ENCODE data around the gene WDR1.

The WDR1 gene

DNA sequence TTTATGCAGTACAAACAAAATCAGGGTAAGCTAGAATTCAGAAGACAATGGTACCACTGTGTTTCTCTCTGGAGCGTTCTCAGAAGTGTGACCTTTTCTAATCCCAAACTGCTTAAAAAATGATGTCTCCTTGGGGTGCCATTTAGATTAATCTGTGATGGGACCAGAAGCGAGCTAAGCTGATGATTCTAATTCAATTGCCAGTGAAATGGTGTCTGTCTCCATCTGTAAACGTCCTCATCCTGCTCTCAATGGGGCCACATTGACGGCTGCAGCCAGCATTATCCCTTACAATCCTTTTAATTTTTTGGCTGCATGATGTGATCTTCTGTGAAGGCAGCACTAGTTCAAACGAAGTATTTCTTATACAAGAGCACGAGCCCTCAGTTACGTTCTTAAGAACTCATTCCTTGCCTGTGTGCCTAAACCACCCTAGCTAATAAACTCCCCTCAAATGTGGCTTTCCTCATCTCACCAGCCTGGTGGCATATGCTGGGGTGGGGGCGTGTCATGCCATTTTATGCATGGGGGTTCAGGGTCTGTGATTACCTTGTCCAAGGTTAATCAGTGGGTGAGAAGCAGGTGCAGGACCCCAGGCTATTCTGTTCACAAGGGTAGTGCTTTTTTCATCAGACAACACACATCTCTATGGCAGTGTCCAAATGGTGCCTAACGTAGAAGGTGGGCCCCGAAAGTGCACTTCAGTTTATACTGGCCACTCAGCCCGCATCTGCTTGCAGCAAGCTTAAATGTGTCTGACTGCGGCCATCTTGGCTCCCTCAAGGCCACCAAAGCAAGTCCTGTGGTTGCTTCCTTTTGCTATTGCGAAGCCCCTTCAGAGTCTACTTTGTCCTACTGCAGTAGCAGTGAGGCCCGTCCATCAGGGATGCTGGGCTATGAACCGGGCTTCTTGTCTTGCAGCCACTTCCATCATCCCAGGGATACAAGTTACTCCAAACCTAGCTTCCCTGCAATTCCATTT is 49.6 kb downstream of the WDR1 start:
- no peak for DNase-seq

GRCh38 chr4:10066206-10066605 is 50.4 kb downstream of the WDR1 start:
- no peak for DNase-seq

GRCh38 chr4:10063544-10064300 is 52.9 kb downstream of the WDR1 start:
- DNase-seq, result peak; percentile 52

GRCh38 chr4:10061650-10062415 is 54.8 kb downstream of the WDR1 start:
- DNase-seq, result peak; percentile 25

GRCh38 chr4:10058371-10058770 is 58.2 kb downstream of the WDR1 start:
- no peak for DNase-seq

GRCh38 chr4:10057023-10057395 is 59.6 kb downstream of the WDR1 start:
- DNase-seq, result no peak

DNA sequence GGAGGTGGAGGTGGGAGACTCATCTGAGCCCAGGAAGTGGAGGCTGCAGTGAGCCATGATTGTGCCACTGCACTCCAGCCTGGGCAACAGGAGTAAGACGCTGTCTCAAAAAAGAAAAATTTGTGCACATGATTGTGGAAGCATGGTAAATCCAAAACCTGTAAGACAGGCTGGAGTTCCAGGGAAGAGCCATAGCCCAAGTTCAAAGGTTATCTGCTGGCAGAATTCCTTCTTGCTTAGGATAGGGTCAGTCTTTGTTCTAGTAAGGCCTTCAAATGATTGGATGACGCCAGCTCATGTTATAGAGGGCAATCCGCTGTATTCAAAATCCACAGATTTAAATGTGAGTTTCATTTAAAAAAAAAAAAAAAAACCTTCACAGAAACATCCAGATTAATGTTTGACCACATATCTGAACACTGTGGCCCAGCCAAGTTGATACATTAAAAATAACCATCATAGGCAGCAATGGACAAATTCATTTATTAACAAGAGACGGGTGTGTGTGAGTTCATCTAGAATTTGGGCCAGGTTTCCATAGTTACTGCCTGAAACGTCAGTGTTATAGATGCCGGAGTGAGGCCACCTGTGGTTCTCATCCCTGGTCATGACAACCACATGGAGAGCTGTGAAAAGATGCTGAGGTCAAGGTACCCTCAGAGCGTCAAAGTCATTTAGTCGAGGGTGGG is 60.1 kb downstream of the WDR1 start:
- no peak for DNase-seq

- DNase-seq, result no peak
These were observed 60.7 kb downstream of the WDR1 start for GRCh38 chr4:10055871-10056270.

GRCh38 chr4:10054571-10055041 is 62.0 kb downstream of the WDR1 start:
- no peak for DNase-seq

- no peak for DNase-seq
These were observed 62.8 kb downstream of the WDR1 start for GRCh38 chr4:10053635-10054453.

DNA sequence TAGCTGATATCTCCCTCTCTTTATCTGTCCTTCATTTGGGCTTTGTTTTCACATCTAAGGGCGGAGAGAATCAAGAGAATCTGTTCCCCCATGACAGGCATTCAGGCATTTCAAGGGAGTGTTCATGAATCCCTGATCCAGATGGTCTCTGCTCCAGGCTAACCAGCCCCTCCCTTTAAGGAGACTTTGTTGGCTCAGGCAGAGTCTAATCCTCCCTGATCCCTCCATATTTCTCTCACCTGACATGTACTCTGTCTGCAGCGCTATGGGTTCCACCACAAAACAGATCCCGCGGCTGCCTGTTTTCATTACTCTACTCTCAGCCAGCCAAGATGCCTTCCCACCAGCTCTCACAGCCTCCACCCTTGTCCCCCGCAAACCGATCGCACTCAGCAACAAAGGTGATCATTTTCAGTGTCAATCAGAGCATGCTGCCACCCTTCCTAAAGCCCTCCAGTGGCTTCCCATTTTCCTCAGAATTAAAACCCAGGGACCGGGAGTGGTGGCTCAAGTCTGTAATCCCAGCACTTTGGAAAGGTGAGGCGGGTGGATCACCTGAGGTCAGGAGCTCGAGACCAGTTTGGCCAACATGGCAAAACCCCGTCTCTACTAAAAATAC is 65.0 kb downstream of the WDR1 start:
- no peak for DNase-seq

DNA sequence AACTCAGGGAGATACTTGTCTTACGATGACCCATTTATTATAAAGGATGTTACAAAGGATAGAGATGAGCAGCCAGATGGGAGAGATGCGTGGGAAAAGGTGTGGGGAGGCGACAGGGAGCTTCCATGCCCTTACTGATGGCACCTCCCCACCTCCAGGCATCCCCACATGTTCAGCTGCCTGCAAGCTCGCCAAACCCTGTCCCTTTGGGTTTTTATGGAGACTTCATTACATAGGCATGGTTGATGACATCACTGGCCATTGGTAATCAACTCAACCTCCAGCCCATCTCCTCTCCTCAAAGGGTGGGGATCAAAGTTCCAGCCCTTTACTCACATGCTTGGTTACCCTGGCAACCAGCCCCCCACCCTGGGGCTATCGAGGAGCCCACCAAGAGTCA is 65.9 kb downstream of the WDR1 start:
- DNase-seq, result no peak

GRCh38 chr4:10050261-10050661 is 66.3 kb downstream of the WDR1 start:
- no peak for DNase-seq

- no peak for DNase-seq
These were observed 67.5 kb downstream of the WDR1 start for GRCh38 chr4:10048941-10049697.

DNA sequence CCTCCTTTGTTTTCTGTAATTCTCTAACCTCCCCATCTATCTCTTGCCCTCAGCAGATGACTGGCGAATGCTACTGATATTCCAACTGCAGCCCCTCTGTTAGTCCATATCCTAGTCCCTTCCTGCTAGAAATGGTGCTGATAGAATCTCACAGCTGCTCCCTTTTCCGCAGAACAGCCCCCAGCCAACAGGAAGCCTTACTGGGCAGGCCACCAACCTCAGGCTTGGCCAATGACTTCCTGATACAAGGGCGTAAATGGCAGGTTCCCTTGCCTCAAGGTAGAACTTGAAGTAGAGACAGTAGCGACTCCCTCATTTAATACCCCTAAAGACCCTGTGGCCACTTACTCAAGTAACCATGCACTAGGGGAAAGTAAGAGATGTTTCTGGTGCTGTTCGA is 68.6 kb downstream of the WDR1 start:
- DNase-seq, result no peak

DNA sequence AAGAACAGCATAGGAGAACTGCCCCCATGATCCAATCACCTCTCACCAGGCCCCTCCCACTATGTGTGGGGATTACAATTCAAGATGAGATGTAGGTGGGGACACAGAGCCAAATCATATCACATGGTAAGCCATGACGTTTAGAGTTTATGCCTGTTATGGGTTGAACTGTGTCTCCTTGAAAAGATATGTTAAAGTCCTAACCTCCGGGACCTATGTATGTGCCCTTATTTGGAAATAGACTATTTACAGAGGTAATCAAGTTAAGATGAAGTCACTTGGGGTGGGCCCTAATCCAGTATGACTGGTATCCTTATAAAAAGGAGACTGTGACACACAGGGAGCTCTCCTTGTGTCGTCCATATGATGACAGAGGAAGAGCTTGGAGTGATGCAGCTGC is 70.1 kb downstream of the WDR1 start:
- no peak for DNase-seq

DNA sequence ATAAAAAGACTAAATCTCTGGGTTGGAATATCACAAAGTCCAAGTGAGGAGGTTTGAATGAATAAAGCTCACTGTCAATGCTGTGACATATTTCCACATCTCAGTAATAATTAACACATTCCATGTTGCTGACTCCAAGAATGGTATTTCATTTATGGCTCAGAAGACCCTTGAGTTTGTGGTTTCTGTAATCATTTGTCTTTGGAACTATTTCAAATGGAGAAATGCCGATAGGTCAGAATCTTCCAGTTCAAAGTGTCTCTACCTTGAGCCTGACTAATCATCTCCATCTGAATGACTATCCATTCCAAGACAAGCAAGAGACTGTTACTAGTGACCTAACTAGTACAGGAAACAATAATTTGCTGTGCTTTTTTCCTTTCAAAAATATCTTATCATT is 71.1 kb downstream of the WDR1 start:
- DNase-seq, result peak; percentile 64

DNA sequence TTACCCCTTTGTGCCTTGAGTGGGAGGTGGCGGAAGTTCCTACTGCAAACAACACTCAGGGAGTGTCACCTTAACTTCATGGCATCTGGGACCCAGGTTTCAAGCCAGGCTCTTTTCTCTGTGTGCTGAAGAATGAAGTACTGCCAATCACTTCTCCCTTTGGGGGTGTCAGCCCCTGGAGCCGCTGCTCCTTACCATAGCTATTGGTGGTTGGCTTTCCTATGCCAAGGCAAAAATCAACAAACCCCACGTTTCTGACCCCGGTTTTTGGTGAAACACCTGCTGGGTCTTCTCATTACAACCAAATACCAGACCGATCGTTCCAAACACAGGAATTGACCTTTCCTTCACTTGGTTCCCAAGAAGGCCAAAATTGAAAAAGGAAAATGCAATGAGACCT is 75.6 kb downstream of the WDR1 start:
- DNase-seq, result no peak

DNA sequence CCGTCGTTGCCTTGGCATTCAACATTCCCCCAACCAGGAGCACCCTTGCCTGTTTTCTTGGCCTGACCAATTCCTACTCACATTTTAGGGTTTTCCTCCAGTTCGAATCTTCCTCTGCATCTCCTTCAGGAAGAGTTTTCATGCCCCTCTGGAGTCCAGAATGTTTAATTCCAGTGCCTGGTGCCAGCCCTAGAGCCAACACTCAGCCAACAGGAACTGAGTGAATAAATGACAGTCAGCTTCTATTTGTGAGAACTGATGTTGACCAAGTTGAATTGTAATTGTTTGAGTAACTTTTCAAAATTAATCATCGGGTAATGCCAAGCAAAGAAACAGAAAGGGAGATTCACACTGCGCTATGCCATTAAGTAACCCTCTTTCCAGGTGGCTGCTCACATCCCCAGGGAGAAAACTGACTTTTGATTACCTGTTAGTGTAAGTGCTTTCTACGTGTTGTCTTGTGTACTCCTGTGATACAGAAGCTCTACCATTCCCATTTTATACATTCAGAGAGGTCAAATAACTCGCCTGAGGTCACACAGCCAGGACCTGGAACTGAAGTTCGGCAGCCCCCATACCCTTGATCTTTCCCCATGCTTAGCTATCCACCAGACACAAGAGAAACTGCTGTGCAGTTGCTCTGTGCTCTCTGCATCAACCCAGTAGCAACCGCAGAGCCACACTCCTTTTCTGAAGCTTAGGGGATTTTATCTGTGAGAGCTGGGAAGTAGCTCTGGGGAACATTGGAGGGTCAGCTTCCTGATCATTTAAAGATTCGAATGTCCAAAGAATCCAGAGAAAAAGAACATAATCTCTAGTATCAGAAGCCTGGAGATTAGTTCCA is 76.3 kb downstream of the WDR1 start:
- DNase-seq, result no peak

Measured in fibroblast of skin of scalp (primary cell).